SU-DHL-6 (cell line): ENCODE data around the gene ZMYM2.

ENCODE experiments used
- CTCF ChIP-seq: fragments of 200-600 bp; sonication (generic); IDR thresholded peaks from one replicate; pipeline ENCODE4 v1.5.1; 2017; ENCODE audit warnings: antibody characterized with exemption, mild to moderate bottlenecking, low read length, moderate library complexity; ENCODE audit not compliant: insufficient read depth, poor library complexity, severe bottlenecking
- EZH2phosphoT487 ChIP-seq: fragments of 200-600 bp; sonication (generic), shearing (Covaris generic); conservative IDR thresholded peaks from 2 replicates; pipeline ENCODE4 v1.6.1; 2018; ENCODE audit warnings: mild to moderate bottlenecking, antibody characterized with exemption, low read length, moderate library complexity, mixed read lengths

GRCh38 chr13:20074966-20075365 is 116.4 kb downstream of the ZMYM2 start:
- TF ChIP-seq CTCF (no peak), EZH2phosphoT487 (no peak)
